Panc1 (cell line): ENCODE data around the gene PPP1R14C. TPM values are rescaled to one million over a fixed set of nuclear protein-coding genes. Genes with fewer than 3 reads are reported as not detected.

Experiments used
- ATAC-seq: fragments of 200-7000 bp; cut with Tn5 transposase; 2 replicates; pipeline ENCODE4 v1.9.1; 2020; ENCODE audit warnings: mild to moderate bottlenecking, moderate library complexity
- BruUV-seq: library from RNA; stranded (reverse); fragments of 400-500 nt; replicated peaks from 2 replicates; lab custom pipeline; 2021; lab: Mats Ljungman, UMichigan
- CTCF ChIA-PET: fragments of 300-600 bp; sonication (Branson Sonifier 250); formaldehyde crosslinking; loops from one replicate; lab custom pipeline; 2022; ENCODE audit warnings: antibody characterized with exemption; lab: Charles Lee
- POLR2A ChIA-PET: fragments of 300-600 bp; sonication (Branson Sonifier 250); formaldehyde crosslinking; loops from one replicate; lab custom pipeline; 2022; ENCODE audit warnings: antibody characterized with exemption; lab: Charles Lee
- DNase-seq: peaks from one replicate; pipeline ENCODE4 v3.0.0-alpha.2; 2010; ENCODE audit warnings: low read depth, low spot score
- H3K27ac ChIP-seq: 2 replicates; pipeline ENCODE4 v1.5.1; 2011; ENCODE audit warnings: mild to moderate bottlenecking, low read length, inconsistent platforms
- H3K27me3 ChIP-seq: fragments of 200-500 bp; sonication (Bioruptor generic); 2 replicates; pipeline ENCODE4 v1.6.0; 2014; ENCODE audit warnings: low read length, inconsistent platforms; ENCODE audit not compliant: control insufficient read depth, insufficient read depth
- H3K36me3 ChIP-seq: fragments of 200-500 bp; sonication (Bioruptor generic); 2 replicates; pipeline ENCODE4 v1.5.1; 2014; ENCODE audit warnings: inconsistent platforms, mild to moderate bottlenecking, low read length, moderate library complexity; ENCODE audit not compliant: control insufficient read depth, insufficient read depth
- H3K4me1 ChIP-seq: 2 replicates; pipeline ENCODE4 v1.5.1; 2011; ENCODE audit warnings: inconsistent platforms, mild to moderate bottlenecking, low read length, moderate library complexity; ENCODE audit not compliant: control insufficient read depth, insufficient read depth
- H3K4me3 ChIP-seq, 2 experiments: 2 replicates each; pipeline ENCODE4 v1.5.1; 2011 to 2012; ENCODE audit warnings: low read depth in 2 of 2, low read length in 2 of 2, mild to moderate bottlenecking in 2 of 2, inconsistent platforms in 1 of 2, moderate library complexity in 1 of 2
- H3K9me3 ChIP-seq: fragments of 200-500 bp; sonication (Bioruptor generic); 2 replicates; pipeline ENCODE4 v1.5.1; 2014; ENCODE audit warnings: low read depth, mild to moderate bottlenecking, inconsistent platforms, low read length, moderate library complexity; ENCODE audit not compliant: control insufficient read depth, insufficient read depth
- POLR2AphosphoS5 ChIP-seq: IDR thresholded peaks from 2 replicates; pipeline ENCODE4 v1.6.1; 2012; ENCODE audit warnings: mild to moderate bottlenecking, low read depth, low read length, moderate library complexity
- REST ChIP-seq, 2 experiments: IDR thresholded peaks; 2 replicates each; pipeline ENCODE4 v1.6.1; 2011 to 2012; ENCODE audit warnings: low read depth in 2 of 2, control low read depth in 1 of 2, low read length in 1 of 2, mild to moderate bottlenecking in 1 of 2, moderate library complexity in 1 of 2; ENCODE audit not compliant: insufficient read depth in 1 of 2
- SIN3A ChIP-seq: IDR thresholded peaks from 2 replicates; pipeline ENCODE4 v1.6.1; 2012; ENCODE audit warnings: low read depth, mild to moderate bottlenecking, low read length, moderate library complexity, borderline replicate concordance; ENCODE audit not compliant: insufficient read depth
- TCF7L2 ChIP-seq: IDR thresholded peaks from 2 replicates; pipeline ENCODE4 v1.6.1; 2011; ENCODE audit warnings: mild to moderate bottlenecking, low read depth, low read length, inconsistent platforms
- in situ Hi-C: cut with HindIII; loops from 2 replicates; pipeline ENCODE4 v1.10.0; 2016; ENCODE audit warnings: low sequenced_read_pairs, low pct_unique_long_range_greater_than_20kb
- intact Hi-C: fragments of 100-400 bp; cut with micrococcal nuclease; formaldehyde crosslinking; loops from one replicate; pipeline ENCODE4 v1.10.0; 2022; ENCODE audit not compliant: unreplicated experiment
- total RNA-seq: library from RNA; stranded (reverse); gene quantifications from one replicate; pipeline ENCODE4 v1.2.1, GENCODE V29; 2021; ENCODE audit not compliant: unreplicated experiment
- TF ChIP-seq, protein P1 (sequence below): fragments of 450-650 bp; IDR thresholded peaks from 2 replicates; pipeline ENCODE4 v1.5.1; 2017; ENCODE audit warnings: mild to moderate bottlenecking

PPP1R14C gene
- total RNA-seq, 1 experiment from 2014 or later = not detected

DNA sequence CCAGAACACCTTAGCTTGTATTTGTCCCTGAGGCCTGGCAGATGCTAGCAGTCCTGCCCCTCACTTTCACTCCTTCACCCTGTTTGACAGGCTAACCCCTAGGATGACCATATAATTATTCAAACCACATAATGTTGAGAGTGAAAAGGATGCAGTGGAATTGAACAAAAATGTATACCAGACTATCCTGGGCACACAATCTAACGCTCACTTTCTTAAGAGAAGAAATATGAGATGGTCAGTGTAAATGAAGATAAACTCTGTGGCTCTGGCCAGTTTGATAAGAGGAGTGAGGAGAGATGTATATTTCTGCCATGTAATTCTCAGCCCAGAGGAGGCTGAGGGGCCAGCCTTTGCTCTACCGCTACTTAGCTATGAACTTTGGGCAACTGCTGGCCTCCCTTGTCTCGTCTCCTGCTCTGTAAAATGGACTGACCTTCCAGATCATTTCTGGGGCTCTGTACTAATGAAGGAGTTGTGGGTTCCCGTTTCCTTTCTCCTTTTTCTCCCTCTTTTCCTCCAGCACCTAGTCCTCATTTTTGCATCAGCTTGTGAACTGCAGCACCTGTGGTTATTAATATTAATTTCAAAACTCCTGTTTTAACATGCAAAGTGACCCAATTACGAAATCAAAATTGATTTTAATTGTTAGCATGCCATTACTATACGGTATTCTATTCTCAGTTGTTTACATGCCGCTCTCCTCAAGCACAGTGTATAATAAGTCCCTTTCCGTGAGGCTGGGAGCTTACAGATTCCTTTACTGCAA lies 133.5 kb downstream of the PPP1R14C start:
- BruUV-seq = no TSS peak
- in situ Hi-C loops = no loop called here
- no peaks in the 10 kb centered on the region for H3K36me3 ChIP-seq
- H3K27ac ChIP-seq = no peak overlapping the region
- TF ChIP-seq POLR2AphosphoS5 (no peak), SIN3A (no peak), REST (IDR thresholded peaks at IDR 0.05; ENCODE audit: insufficient read depth in 1 of 2, low read depth in 2 of 2, low read length in 1 of 2) (no peak), TCF7L2 (no peak)
- TF ChIP-seq, protein P1, sequence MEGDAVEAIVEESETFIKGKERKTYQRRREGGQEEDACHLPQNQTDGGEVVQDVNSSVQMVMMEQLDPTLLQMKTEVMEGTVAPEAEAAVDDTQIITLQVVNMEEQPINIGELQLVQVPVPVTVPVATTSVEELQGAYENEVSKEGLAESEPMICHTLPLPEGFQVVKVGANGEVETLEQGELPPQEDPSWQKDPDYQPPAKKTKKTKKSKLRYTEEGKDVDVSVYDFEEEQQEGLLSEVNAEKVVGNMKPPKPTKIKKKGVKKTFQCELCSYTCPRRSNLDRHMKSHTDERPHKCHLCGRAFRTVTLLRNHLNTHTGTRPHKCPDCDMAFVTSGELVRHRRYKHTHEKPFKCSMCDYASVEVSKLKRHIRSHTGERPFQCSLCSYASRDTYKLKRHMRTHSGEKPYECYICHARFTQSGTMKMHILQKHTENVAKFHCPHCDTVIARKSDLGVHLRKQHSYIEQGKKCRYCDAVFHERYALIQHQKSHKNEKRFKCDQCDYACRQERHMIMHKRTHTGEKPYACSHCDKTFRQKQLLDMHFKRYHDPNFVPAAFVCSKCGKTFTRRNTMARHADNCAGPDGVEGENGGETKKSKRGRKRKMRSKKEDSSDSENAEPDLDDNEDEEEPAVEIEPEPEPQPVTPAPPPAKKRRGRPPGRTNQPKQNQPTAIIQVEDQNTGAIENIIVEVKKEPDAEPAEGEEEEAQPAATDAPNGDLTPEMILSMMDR = no peak
- H3K4me1 ChIP-seq = no peaks in the 10 kb centered on the region
- ChIA-PET CTCF (no interaction called here), POLR2A (interaction anchor here (0.6 to 0.7 kb wide), 2 partner anchors 60 to 164 kb away, joined by 3 read pairs; no protein-coding TSS in a partner anchor)
- DNase-seq = no peak
- no peaks in the 10 kb centered on the region; the same call in none of the 2 replicates for H3K27me3 ChIP-seq
- no peak overlapping the region for H3K4me3 ChIP-seq
- intact Hi-C loops = no loop called here
- ATAC-seq = no peak
- H3K9me3 ChIP-seq = no peaks in the 10 kb centered on the region

DNA sequence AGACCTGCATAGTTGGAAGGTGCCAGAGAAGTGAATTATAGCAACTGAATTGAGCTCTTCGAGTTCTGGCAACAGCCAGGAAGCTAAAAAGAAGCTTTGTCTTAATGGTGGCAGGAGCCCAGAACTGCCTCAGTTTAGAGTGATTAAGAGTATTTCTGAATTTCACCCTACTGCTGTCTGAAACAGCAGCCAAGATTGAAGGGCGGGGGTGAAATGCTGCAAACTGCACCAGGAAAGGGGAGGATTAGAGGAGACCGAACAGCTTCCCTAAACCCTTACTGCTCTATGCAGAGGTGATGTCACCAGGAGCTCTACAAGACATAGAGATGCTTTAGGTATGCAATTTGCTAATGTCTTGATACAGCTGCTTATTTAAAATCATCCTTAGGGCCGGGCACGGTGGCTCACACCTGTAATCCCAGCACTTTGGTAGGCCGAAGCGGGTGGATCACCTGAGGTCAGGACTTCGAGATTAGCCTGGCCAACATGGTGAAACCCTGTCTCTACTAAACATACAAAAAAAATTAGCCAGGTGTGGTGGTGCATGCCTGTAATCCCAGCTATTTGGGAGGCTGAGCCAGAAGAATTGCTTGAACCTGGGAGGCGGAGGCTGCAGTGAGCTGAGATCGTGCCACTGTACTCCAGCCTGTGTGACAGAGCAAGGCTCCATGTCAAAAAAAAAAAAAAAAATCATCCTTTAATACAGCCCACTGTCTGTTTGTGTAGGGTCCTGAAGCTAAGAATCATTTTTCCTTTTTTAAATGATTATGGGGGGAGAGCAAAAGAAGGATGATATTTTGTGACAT lies 134.3 kb downstream of the PPP1R14C start:
- Histone ChIP-seq H3K9me3 (no peaks in the 10 kb centered on the region), H3K4me3 (no peak overlapping the region), H3K27me3 (no peaks in the 10 kb centered on the region; the same call in none of the 2 replicates), H3K27ac (no peak overlapping the region), H3K36me3 (no peaks in the 10 kb centered on the region), H3K4me1 (no peaks in the 10 kb centered on the region)
- CTCF ChIA-PET = interaction anchor here (0.7 kb wide), 1 partner anchor 222 kb away, joined by 6 read pairs; no protein-coding TSS in a partner anchor
- DNase-seq (no peak), ATAC-seq (no peak)
- intact Hi-C loops = no loop called here
- BruUV-seq = no TSS peak
- POLR2A ChIA-PET = interaction anchor here (0.7 kb wide), 1 partner anchor 60 kb away, joined by 3 read pairs; no protein-coding TSS in a partner anchor
- in situ Hi-C loops = no loop called here
- TF ChIP-seq TCF7L2 (no peak), SIN3A (no peak), REST (IDR thresholded peaks at IDR 0.05; ENCODE audit: insufficient read depth in 1 of 2, low read depth in 2 of 2, low read length in 1 of 2) (no peak), POLR2AphosphoS5 (no peak)
- TF ChIP-seq, protein P1 = no peak
